ENCODE measurements around the gene UVSSA. TPM values are rescaled to one million over a fixed set of nuclear protein-coding genes. Genes with fewer than 3 reads are reported as not detected.

Gene UVSSA
- total and polyA plus RNA-seq, 5 donors from 2014 or later, result 2.1 to 42.9 (median 4.0) TPM

- H3K9me3 ChIP-seq (ENCODE audit: control insufficient read depth in 2 of 2, low read length in 2 of 2), result no peaks in the 10 kb centered on the region
- Mint-ChIP-seq H3K9me3 (no peaks in the 10 kb centered on the region), H3K27me3 (no peaks in the 10 kb centered on the region), H3K4me1 (peaks cover 33 to 70% (median 44%) of the 10 kb centered on the region in 4 donors), H3K36me3 (peaks cover 7% of the 10 kb centered on the region), H3K4me3 (peak overlapping the region in 2 of 4 donors; percentile 55 to 65), H3K27ac (peak overlapping the region in 1 of 3 donors; percentile 83)
- DNase-seq (no peak), ATAC-seq (ENCODE audit: low read depth in 2 of 2) (no peak)
- H3K36me3 ChIP-seq (ENCODE audit: control insufficient read depth, insufficient read depth, low read length), result peaks cover 12% of the 10 kb centered on the region
- H3K4me1 ChIP-seq (ENCODE audit: control insufficient read depth, insufficient read depth, low read length, poor library complexity, severe bottlenecking), result peaks cover 38% of the 10 kb centered on the region
- no peak overlapping the region for H3K4me3 ChIP-seq (ENCODE audit: low read depth, low read length)
- no peak overlapping the region for H3K27ac ChIP-seq (ENCODE audit: insufficient read depth, low read length, poor library complexity, severe bottlenecking)
- H3K27me3 ChIP-seq (ENCODE audit: control insufficient read depth, insufficient read depth, low read length), result no peaks in the 10 kb centered on the region
Observed at GRCh38 chr4:1305261-1305711, 41.7 kb upstream of the UVSSA start.

- ATAC-seq (ENCODE audit: low read depth in 2 of 2), result peak; percentile 60 to 65
- Histone ChIP-seq H3K4me3 (ENCODE audit: low read depth, low read length) (no peak overlapping the region), H3K36me3 (ENCODE audit: control insufficient read depth, insufficient read depth, low read length) (peaks cover 6% of the 10 kb centered on the region), H3K4me1 (ENCODE audit: control insufficient read depth, insufficient read depth, low read length, poor library complexity, severe bottlenecking) (peaks cover 39% of the 10 kb centered on the region), H3K9me3 (ENCODE audit: control insufficient read depth in 2 of 2, low read length in 2 of 2) (no peaks in the 10 kb centered on the region), H3K27me3 (ENCODE audit: control insufficient read depth, insufficient read depth, low read length) (no peaks in the 10 kb centered on the region), H3K27ac (ENCODE audit: insufficient read depth, low read length, poor library complexity, severe bottlenecking) (peak overlapping the region; percentile 57)
- peaks cover 7% of the 10 kb centered on the region for H3K36me3 Mint-ChIP-seq
- peaks cover 33 to 71% (median 45%) of the 10 kb centered on the region in 4 donors for H3K4me1 Mint-ChIP-seq
- H3K9me3 Mint-ChIP-seq, result peaks cover 0 to 1% (median 0%) of the 10 kb centered on the region in 7 donors
- peak in 1 of 3 donors; percentile 74 for DNase-seq
- H3K27ac Mint-ChIP-seq, result peak overlapping the region; percentile 83 to 92 (median 83)
- no peaks in the 10 kb centered on the region for H3K27me3 Mint-ChIP-seq
- H3K4me3 Mint-ChIP-seq, result peak overlapping the region; percentile 55 to 76 (median 68)
Observed at GRCh38 chr4:1305781-1306455, 41.1 kb upstream of the UVSSA start.

GRCh38 chr4:1307951-1308735 lies 38.9 kb upstream of the UVSSA start:
- peaks cover 11% of the 10 kb centered on the region for H3K36me3 ChIP-seq (ENCODE audit: control insufficient read depth, insufficient read depth, low read length)
- H3K27ac ChIP-seq (ENCODE audit: insufficient read depth, low read length, poor library complexity, severe bottlenecking), result no peak overlapping the region
- peak overlapping the region in 1 of 4 donors; percentile 67 for H3K4me3 Mint-ChIP-seq
- H3K4me1 ChIP-seq (ENCODE audit: control insufficient read depth, insufficient read depth, low read length, poor library complexity, severe bottlenecking), result peaks cover 39% of the 10 kb centered on the region
- no peaks in the 10 kb centered on the region for H3K27me3 Mint-ChIP-seq
- peaks cover 6% of the 10 kb centered on the region for H3K36me3 Mint-ChIP-seq
- no peaks in the 10 kb centered on the region for H3K9me3 ChIP-seq (ENCODE audit: control insufficient read depth in 2 of 2, low read length in 2 of 2)
- no peak for DNase-seq
- peaks cover 0 to 1% (median 0%) of the 10 kb centered on the region in 7 donors for H3K9me3 Mint-ChIP-seq
- no peaks in the 10 kb centered on the region for H3K27me3 ChIP-seq (ENCODE audit: control insufficient read depth, insufficient read depth, low read length)
- peaks cover 25 to 74% (median 37%) of the 10 kb centered on the region in 4 donors for H3K4me1 Mint-ChIP-seq
- no peak for ATAC-seq (ENCODE audit: low read depth in 2 of 2)
- peak overlapping the region; percentile 50 for H3K4me3 ChIP-seq (ENCODE audit: low read depth, low read length)
- H3K27ac Mint-ChIP-seq, result peak overlapping the region in 1 of 3 donors; percentile 84

GRCh38 chr4:1309261-1310010 lies 37.6 kb upstream of the UVSSA start:
- peaks cover 0 to 1% (median 0%) of the 10 kb centered on the region in 7 donors for H3K9me3 Mint-ChIP-seq
- peaks cover 23% of the 10 kb centered on the region for H3K36me3 ChIP-seq (ENCODE audit: control insufficient read depth, insufficient read depth, low read length)
- peak overlapping the region; percentile 81 to 90 (median 84) for H3K27ac Mint-ChIP-seq
- H3K4me1 ChIP-seq (ENCODE audit: control insufficient read depth, insufficient read depth, low read length, poor library complexity, severe bottlenecking), result peaks cover 39% of the 10 kb centered on the region
- H3K4me3 Mint-ChIP-seq, result peak overlapping the region; percentile 67 to 91 (median 80)
- no peaks in the 10 kb centered on the region for H3K27me3 ChIP-seq (ENCODE audit: control insufficient read depth, insufficient read depth, low read length)
- no peaks in the 10 kb centered on the region for H3K9me3 ChIP-seq (ENCODE audit: control insufficient read depth in 2 of 2, low read length in 2 of 2)
- H3K27me3 Mint-ChIP-seq, result no peaks in the 10 kb centered on the region
- DNase-seq (peak; percentile 35 to 76 (median 48)), ATAC-seq (ENCODE audit: low read depth in 2 of 2) (peak; percentile 62 to 77)
- peaks cover 15% of the 10 kb centered on the region for H3K36me3 Mint-ChIP-seq
- H3K4me3 ChIP-seq (ENCODE audit: low read depth, low read length), result peak overlapping the region; percentile 50
- H3K4me1 Mint-ChIP-seq, result peaks cover 25 to 71% (median 39%) of the 10 kb centered on the region in 4 donors
- peak overlapping the region; percentile 15 for H3K27ac ChIP-seq (ENCODE audit: insufficient read depth, low read length, poor library complexity, severe bottlenecking)

- H3K9me3 Mint-ChIP-seq, result peaks cover 0 to 1% (median 0%) of the 10 kb centered on the region in 7 donors
- H3K4me3 ChIP-seq (ENCODE audit: low read depth, low read length), result no peak overlapping the region
- peaks cover 39% of the 10 kb centered on the region for H3K4me1 ChIP-seq (ENCODE audit: control insufficient read depth, insufficient read depth, low read length, poor library complexity, severe bottlenecking)
- H3K4me1 Mint-ChIP-seq, result peaks cover 20 to 71% (median 37%) of the 10 kb centered on the region in 4 donors
- H3K36me3 Mint-ChIP-seq, result peaks cover 16% of the 10 kb centered on the region
- peaks cover 30% of the 10 kb centered on the region for H3K36me3 ChIP-seq (ENCODE audit: control insufficient read depth, insufficient read depth, low read length)
- peak overlapping the region; percentile 5 to 67 (median 49) for H3K27ac Mint-ChIP-seq
- DNase-seq (no peak), ATAC-seq (ENCODE audit: low read depth in 2 of 2) (no peak)
- no peaks in the 10 kb centered on the region for H3K9me3 ChIP-seq (ENCODE audit: control insufficient read depth in 2 of 2, low read length in 2 of 2)
- H3K27ac ChIP-seq (ENCODE audit: insufficient read depth, low read length, poor library complexity, severe bottlenecking), result peak overlapping the region; percentile 11
- no peaks in the 10 kb centered on the region for H3K27me3 Mint-ChIP-seq
- peak overlapping the region; percentile 5 to 77 (median 30) for H3K4me3 Mint-ChIP-seq
- no peaks in the 10 kb centered on the region for H3K27me3 ChIP-seq (ENCODE audit: control insufficient read depth, insufficient read depth, low read length)
Observed at GRCh38 chr4:1310031-1310795, 36.8 kb upstream of the UVSSA start.

- Mint-ChIP-seq H3K4me1 (peaks cover 17 to 66% (median 32%) of the 10 kb centered on the region in 4 donors), H3K27ac (peak overlapping the region in 1 of 3 donors; percentile 20), H3K9me3 (peaks cover 0 to 1% (median 0%) of the 10 kb centered on the region in 7 donors), H3K36me3 (peaks cover 16% of the 10 kb centered on the region), H3K27me3 (no peaks in the 10 kb centered on the region), H3K4me3 (peak overlapping the region in 2 of 4 donors; percentile 54 to 57)
- no peaks in the 10 kb centered on the region for H3K9me3 ChIP-seq (ENCODE audit: control insufficient read depth in 2 of 2, low read length in 2 of 2)
- peaks cover 35% of the 10 kb centered on the region for H3K36me3 ChIP-seq (ENCODE audit: control insufficient read depth, insufficient read depth, low read length)
- DNase-seq, result peak in 1 of 3 donors; percentile 43
- no peak overlapping the region for H3K4me3 ChIP-seq (ENCODE audit: low read depth, low read length)
- no peaks in the 10 kb centered on the region for H3K27me3 ChIP-seq (ENCODE audit: control insufficient read depth, insufficient read depth, low read length)
- ATAC-seq (ENCODE audit: low read depth in 2 of 2), result no peak
- H3K4me1 ChIP-seq (ENCODE audit: control insufficient read depth, insufficient read depth, low read length, poor library complexity, severe bottlenecking), result peaks cover 33% of the 10 kb centered on the region
- no peak overlapping the region for H3K27ac ChIP-seq (ENCODE audit: insufficient read depth, low read length, poor library complexity, severe bottlenecking)
Observed at GRCh38 chr4:1310796-1311631, 36.0 kb upstream of the UVSSA start.
